DND-41 (cell line): ENCODE data around the gene RNF31.

Experiments used
- ATAC-seq: fragments of 200-7000 bp; cut with Tn5 transposase; 3 replicates; pipeline ENCODE4 v1.9.1; 2021; ENCODE audit warnings: low read depth; ENCODE audit not compliant: insufficient read depth
- DNase-seq: peaks from one replicate; pipeline ENCODE4 v3.0.0-alpha.2; 2020
- H2AFZ ChIP-seq: 2 replicates; pipeline ENCODE4 v1.6.0; 2012; ENCODE audit warnings: low read depth, low read length
- H3K27ac ChIP-seq: 2 replicates; pipeline ENCODE4 v1.5.1; 2012; ENCODE audit warnings: low read length, inconsistent platforms
- H3K27me3 ChIP-seq: fragments of 200-600 bp; sonication (generic); 2 replicates; pipeline ENCODE4 v1.6.0; 2012; ENCODE audit warnings: low read length, mild to moderate bottlenecking, inconsistent platforms; ENCODE audit not compliant: insufficient read depth, poor library complexity
- H3K36me3 ChIP-seq: 2 replicates; pipeline ENCODE4 v1.5.1; 2012; ENCODE audit warnings: low read length, inconsistent platforms; ENCODE audit not compliant: insufficient read depth
- H3K4me1 ChIP-seq: 2 replicates; pipeline ENCODE4 v1.5.1; 2012; ENCODE audit warnings: mild to moderate bottlenecking, low read length; ENCODE audit not compliant: insufficient read depth
- H3K4me2 ChIP-seq: 2 replicates; pipeline ENCODE4 v1.6.0; 2012; ENCODE audit warnings: mild to moderate bottlenecking, moderate library complexity, low read length, inconsistent platforms; ENCODE audit not compliant: insufficient read depth
- H3K4me3 ChIP-seq, 2 experiments: fragments of 200-600 bp in 1 of 2; shearing (Covaris generic) in 1 of 2; 2 replicates each; pipeline ENCODE4 v1.5.1; 2012 to 2016; ENCODE audit warnings: inconsistent platforms in 2 of 2, low read length in 2 of 2, mild to moderate bottlenecking in 2 of 2, low read depth in 1 of 2, moderate library complexity in 1 of 2
- H3K79me2 ChIP-seq: 2 replicates; pipeline ENCODE4 v1.6.0; 2012; ENCODE audit warnings: low read length, inconsistent platforms; ENCODE audit not compliant: insufficient read depth
- H3K9ac ChIP-seq: 2 replicates; pipeline ENCODE4 v1.6.0; 2012; ENCODE audit warnings: low read depth, mild to moderate bottlenecking, inconsistent platforms, low read length, moderate library complexity
- H3K9me3 ChIP-seq: 2 replicates; pipeline ENCODE4 v1.5.1; 2012; ENCODE audit warnings: low read length, moderate library complexity, mild to moderate bottlenecking, inconsistent platforms; ENCODE audit not compliant: insufficient read depth, severe bottlenecking
- H4K20me1 ChIP-seq: 2 replicates; pipeline ENCODE4 v1.6.0; 2012; ENCODE audit warnings: low read length; ENCODE audit not compliant: insufficient read depth
- EZH2 ChIP-seq: IDR thresholded peaks from 3 replicates; pipeline ENCODE4 v1.6.1; 2012; ENCODE audit warnings: borderline replicate concordance, low read depth, mild to moderate bottlenecking, moderate library complexity, low read length, inconsistent platforms; ENCODE audit not compliant: severe bottlenecking
- TF ChIP-seq, protein P1 (sequence below): IDR thresholded peaks from 2 replicates; pipeline ENCODE4 v1.5.1; 2012; ENCODE audit warnings: borderline replicate concordance, low read length, moderate library complexity, mild to moderate bottlenecking; ENCODE audit not compliant: poor library complexity, severe bottlenecking; ENCODE audit errors: extremely low read depth

RNF31 gene

GRCh38 chr14:24135834-24136683 is 11.2 kb upstream of the RNF31 start, which contains the start of gene PSME1:
Gene PSME1, plus strand, starts transcription at chr14:24136194. Its CDS starts 69 bp downstream, at chr14:24136263.
- Histone ChIP-seq H3K9ac (peak within 1 kb of the TSS; percentile 100), H3K27me3 (no peaks in the 10 kb centered on the region), H3K4me3 (peak within 1 kb of the TSS; percentile 95 to 98), H3K36me3 (peaks cover 34% of the 10 kb centered on the region), H3K27ac (peak within 1 kb of the TSS; percentile 93), H3K79me2 (peaks cover 51% of the 10 kb centered on the region), H3K4me2 (peak within 1 kb of the TSS; percentile 74), H3K4me1 (peaks cover 48% of the 10 kb centered on the region), H4K20me1 (peaks cover 32% of the 10 kb centered on the region; the same call in 1 of the 2 replicates), H2AFZ (peak within 1 kb of the TSS; percentile 92), H3K9me3 (no peaks in the 10 kb centered on the region)
- peak; percentile 87 for ATAC-seq
- DNase-seq = peak; percentile 95
- TF ChIP-seq EZH2 = no peak
- TF ChIP-seq, protein P1, sequence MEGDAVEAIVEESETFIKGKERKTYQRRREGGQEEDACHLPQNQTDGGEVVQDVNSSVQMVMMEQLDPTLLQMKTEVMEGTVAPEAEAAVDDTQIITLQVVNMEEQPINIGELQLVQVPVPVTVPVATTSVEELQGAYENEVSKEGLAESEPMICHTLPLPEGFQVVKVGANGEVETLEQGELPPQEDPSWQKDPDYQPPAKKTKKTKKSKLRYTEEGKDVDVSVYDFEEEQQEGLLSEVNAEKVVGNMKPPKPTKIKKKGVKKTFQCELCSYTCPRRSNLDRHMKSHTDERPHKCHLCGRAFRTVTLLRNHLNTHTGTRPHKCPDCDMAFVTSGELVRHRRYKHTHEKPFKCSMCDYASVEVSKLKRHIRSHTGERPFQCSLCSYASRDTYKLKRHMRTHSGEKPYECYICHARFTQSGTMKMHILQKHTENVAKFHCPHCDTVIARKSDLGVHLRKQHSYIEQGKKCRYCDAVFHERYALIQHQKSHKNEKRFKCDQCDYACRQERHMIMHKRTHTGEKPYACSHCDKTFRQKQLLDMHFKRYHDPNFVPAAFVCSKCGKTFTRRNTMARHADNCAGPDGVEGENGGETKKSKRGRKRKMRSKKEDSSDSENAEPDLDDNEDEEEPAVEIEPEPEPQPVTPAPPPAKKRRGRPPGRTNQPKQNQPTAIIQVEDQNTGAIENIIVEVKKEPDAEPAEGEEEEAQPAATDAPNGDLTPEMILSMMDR = no peak

- Histone ChIP-seq H3K4me3 (peak overlapping the region; percentile 95 to 98), H3K9ac (peak overlapping the region; percentile 100), H3K27ac (peak overlapping the region; percentile 93), H3K79me2 (peaks cover 53% of the 10 kb centered on the region), H4K20me1 (peaks cover 32% of the 10 kb centered on the region; the same call in 1 of the 2 replicates), H3K4me2 (peak overlapping the region; percentile 74), H3K9me3 (no peaks in the 10 kb centered on the region), H3K4me1 (peaks cover 50% of the 10 kb centered on the region), H3K36me3 (peaks cover 36% of the 10 kb centered on the region), H3K27me3 (no peaks in the 10 kb centered on the region), H2AFZ (peak overlapping the region; percentile 92; the same call in 1 of the 2 replicates)
- ATAC-seq (no peak), DNase-seq (no peak)
- TF ChIP-seq, protein P1 = no peak
- TF ChIP-seq EZH2 = no peak
Measured at GRCh38 chr14:24136684-24137528, 10.4 kb upstream of the RNF31 start.

GRCh38 chr14:24137529-24138395 is 9.5 kb upstream of the RNF31 start:
- H3K27ac ChIP-seq = peak overlapping the region; percentile 93
- H3K9ac ChIP-seq = peak overlapping the region; percentile 100; the same call in 1 of the 2 replicates
- peaks cover 59% of the 10 kb centered on the region for H3K4me1 ChIP-seq
- peaks cover 53% of the 10 kb centered on the region for H3K79me2 ChIP-seq
- no peak for TF ChIP-seq EZH2
- TF ChIP-seq, protein P1 = no peak
- ATAC-seq = no peak
- peaks cover 37% of the 10 kb centered on the region for H3K36me3 ChIP-seq
- DNase-seq = no peak
- no peaks in the 10 kb centered on the region for H3K9me3 ChIP-seq
- H3K27me3 ChIP-seq = no peaks in the 10 kb centered on the region
- H3K4me3 ChIP-seq = peak overlapping the region in 1 of 2 experiments; percentile 95; a peak in 2 of 4 replicates
- peaks cover 32% of the 10 kb centered on the region; the same call in 1 of the 2 replicates for H4K20me1 ChIP-seq
- no peak overlapping the region for H2AFZ ChIP-seq
- peak overlapping the region; percentile 74 for H3K4me2 ChIP-seq
